A549 (cell line): Measurements from ENCODE around the gene ADRB1. TPM values are rescaled to one million over a fixed set of nuclear protein-coding genes. Genes with fewer than 3 reads are reported as not detected.

Experiments used
- ATAC-seq, 2 experiments: fragments of 200-7000 bp in 1 of 2; fragments of >200 bp in 1 of 2; cut with Nextera tagmentation in 1 of 2; cut with Tn5 transposase in 1 of 2; 3 replicates each; pipeline versions ENCODE4 v1.8.0 to v1.9.1; 2018 to 2020; ENCODE audit warnings: mild to moderate bottlenecking in 1 of 2, moderate library complexity in 1 of 2
- CTCF ChIA-PET: fragments of 300-600 bp; sonication (Branson Sonifier 250); formaldehyde crosslinking; extraction: SDS; loops from one replicate; lab custom pipeline; 2021; ENCODE audit warnings: antibody characterized with exemption, inconsistent platforms; lab: Yijun Ruan, JAX
- POLR2A ChIA-PET: fragments of 350-600 bp; formaldehyde crosslinking; extraction: SDS; loops from one replicate; lab custom pipeline; 2021; ENCODE audit warnings: antibody characterized with exemption, inconsistent platforms; lab: Yijun Ruan, JAX
- DNase-seq, 2 experiments: peaks; one replicate each; pipeline versions ENCODE4 v3.0.0 to v3.0.0-alpha.2; 2011 to 2016; ENCODE audit warnings: low read depth in 1 of 2, low spot score in 1 of 2
- FAIRE-seq: peaks from 2 replicates; lab custom pipeline; 2011; peaks lifted over from hg19 to GRCh38; lab: Jason Lieb, UNC
- H3K27ac ChIP-seq, 2 experiments: fragments of >200 bp; sonication (Bioruptor Twin); formaldehyde crosslinking; 3 replicates each; pipeline ENCODE4 v1.5.1; 2016 to 2017
- H3K4me1 ChIP-seq: fragments of >200 bp; sonication (Bioruptor Twin); formaldehyde crosslinking; 3 replicates; pipeline ENCODE4 v1.6.1; 2016
- H3K4me2 ChIP-seq: fragments of >200 bp; sonication (Bioruptor Twin); formaldehyde crosslinking; 3 replicates; pipeline ENCODE4 v1.6.1; 2016
- H3K4me3 ChIP-seq: fragments of >200 bp; sonication (Bioruptor Twin); formaldehyde crosslinking; 3 replicates; pipeline ENCODE4 v1.5.1; 2016
- H3K9me3 ChIP-seq: fragments of >200 bp; sonication (Bioruptor Twin); formaldehyde crosslinking; 3 replicates; pipeline ENCODE4 v1.6.1; 2016
- ATOH8 ChIP-seq: fragments of 250-450 bp; sonication (Bioruptor Pico); IDR thresholded peaks from 2 replicates; pipeline ENCODE4 v1.5.0; 2020; ENCODE audit warnings: low read depth, mild to moderate bottlenecking, moderate library complexity
- CBX2 ChIP-seq: fragments of 200-600 bp; sonication (generic); IDR thresholded peaks from 2 replicates; pipeline ENCODE4 v1.6.1; 2016; ENCODE audit warnings: low read depth, mild to moderate bottlenecking, borderline replicate concordance
- CHD4 ChIP-seq: fragments of 200-600 bp; sonication (generic); IDR thresholded peaks from 2 replicates; pipeline ENCODE4 v1.6.1; 2016; ENCODE audit warnings: antibody characterized with exemption, mild to moderate bottlenecking, borderline replicate concordance
- ELK1 ChIP-seq: fragments of 150-350 bp; IDR thresholded peaks from 2 replicates; pipeline ENCODE4 v1.6.1; 2014; ENCODE audit warnings: low read depth, mild to moderate bottlenecking, low read length
- ESRRA ChIP-seq: fragments of 150-350 bp; IDR thresholded peaks from 2 replicates; pipeline ENCODE4 v1.6.1; 2014; ENCODE audit warnings: mild to moderate bottlenecking, low read length, borderline replicate concordance
- FOSB ChIP-seq: fragments of 250-450 bp; sonication (Bioruptor Pico); IDR thresholded peaks from 2 replicates; pipeline ENCODE4 v1.5.0; 2020; ENCODE audit warnings: mild to moderate bottlenecking, moderate library complexity
- FOSL2 ChIP-seq, 2 experiments: fragments of 450-650 bp in 1 of 2; fragments of >200 bp in 1 of 2; sonication (Bioruptor Twin) in 1 of 2; formaldehyde crosslinking; IDR thresholded peaks; 2 replicates each; pipeline versions ENCODE4 v1.5.0 to v1.6.1; 2016 to 2020; ENCODE audit warnings: mild to moderate bottlenecking in 1 of 2, moderate library complexity in 1 of 2
- GATA3 ChIP-seq: IDR thresholded peaks from 2 replicates; pipeline ENCODE4 v1.6.1; 2012; ENCODE audit warnings: borderline replicate concordance
- HES2 ChIP-seq: fragments of >200 bp; sonication (Bioruptor Twin); formaldehyde crosslinking; IDR thresholded peaks from 2 replicates; pipeline ENCODE4 v1.6.1; 2016
- KDM5A ChIP-seq: fragments of 200-600 bp; sonication (generic); IDR thresholded peaks from 2 replicates; pipeline ENCODE4 v1.6.1; 2016; ENCODE audit warnings: antibody characterized with exemption, mild to moderate bottlenecking
- MYC ChIP-seq: IDR thresholded peaks from 2 replicates; pipeline ENCODE4 v1.6.1; 2012; ENCODE audit warnings: mild to moderate bottlenecking, inconsistent platforms, low read length, improper control_type of control experiment, borderline replicate concordance
- NFE2L2 ChIP-seq: fragments of 150-350 bp; conservative IDR thresholded peaks from 2 replicates; pipeline ENCODE4 v1.6.1; 2014; ENCODE audit warnings: low read length
- NPAS2 ChIP-seq: fragments of 250-450 bp; sonication (Bioruptor Pico); IDR thresholded peaks from 2 replicates; pipeline ENCODE4 v1.8.0; 2022; ENCODE audit warnings: mild to moderate bottlenecking, moderate library complexity, borderline replicate concordance
- RARB ChIP-seq: fragments of 250-450 bp; sonication (Bioruptor Pico); IDR thresholded peaks from 2 replicates; pipeline ENCODE4 v1.8.0; 2021; ENCODE audit warnings: mild to moderate bottlenecking, moderate library complexity
- REST ChIP-seq: fragments of 200-600 bp; sonication (generic); IDR thresholded peaks from 2 replicates; pipeline ENCODE4 v1.6.1; 2016; ENCODE audit warnings: antibody characterized with exemption, mild to moderate bottlenecking, moderate library complexity
- USF2 ChIP-seq: fragments of 450-650 bp; IDR thresholded peaks from 2 replicates; pipeline ENCODE4 v1.6.1; 2014; ENCODE audit warnings: antibody characterized with exemption
- ZNF302 ChIP-seq: fragments of 250-450 bp; sonication (Bioruptor Pico); IDR thresholded peaks from 2 replicates; pipeline ENCODE4 v1.9.0; 2021; ENCODE audit warnings: inconsistent platforms, mild to moderate bottlenecking, moderate library complexity
- WGBS: methylation state at CpG from one replicate; pipeline ENCODE4 v1.1.6; 2017; ENCODE audit errors: missing lambda C conversion rate; 5-methylcytosine and 5-hydroxymethylcytosine counted together
- polyA plus RNA-seq, 4 experiments: library from polyadenylated mRNA; depleted of rRNA in 3 of 4; stranded (reverse); fragments of >200 nt; fragmentation: RNase III in 1 of 4; extraction: RNeasy Plus Mini Kit Qiagen cat#74134 plus additional on column Dnase treatment in 1 of 4; gene quantifications; 2 replicates in 3 of 4; 3 replicates in 1 of 4; pipeline ENCODE4 v1.2.3, GENCODE V29; 2011 to 2017

ADRB1 gene
- polyA plus RNA-seq, 2 of the 4 experiments (the other 2 are of a cell fraction) = 0.58 to 0.75 TPM

- no peaks in the 10 kb centered on the region for H3K4me1 ChIP-seq
- CTCF ChIA-PET = interaction anchor here (0.7 to 1.0 kb wide), 2 partner anchors 12 to 23 kb away, joined by 3 to 5 read pairs; no protein-coding TSS in a partner anchor
- no peak for TF ChIP-seq RARB (CRISPR knock-in tag)
- no peak for TF ChIP-seq FOSL2 (IDR thresholded peaks at IDR 0.05)
- peak; percentile 22; the same call in 1 of the 2 replicates for TF ChIP-seq FOSL2 (CRISPR knock-in tag; IDR thresholded peaks at IDR 0.05)
- TF ChIP-seq, all 56 proteins: peak for 1
- no peak for ATAC-seq
- Histone ChIP-seq H3K27ac (no peak overlapping the region), H3K4me3 (no peak overlapping the region), H3K9me3 (no peaks in the 10 kb centered on the region), H3K4me2 (no peak overlapping the region)
- WGBS = 74% methylated on average over 9 of the region's 9 CpGs
- FAIRE-seq = no peak
- DNase-seq = no peak
- POLR2A ChIA-PET = no interaction called here
Observed at GRCh38 chr10:114003161-114003941, 40.3 kb upstream of the ADRB1 start.

GRCh38 chr10:114009281-114009996, 34.2 kb upstream of the ADRB1 start:
- Histone ChIP-seq H3K4me3 (no peak overlapping the region), H3K4me1 (peaks cover 7% of the 10 kb centered on the region; the same call in 1 of the 3 replicates), H3K27ac (no peak overlapping the region), H3K9me3 (no peaks in the 10 kb centered on the region), H3K4me2 (no peak overlapping the region)
- CTCF ChIA-PET = interaction anchor here (0.8 kb wide), 1 partner anchor 9 kb away, joined by 3 read pairs; no protein-coding TSS in a partner anchor
- DNase-seq = peak in 1 of 2 experiments; percentile 7
- no peak for FAIRE-seq
- POLR2A ChIA-PET = no interaction called here
- WGBS = 55% methylated on average over 5 of the region's 5 CpGs
- no peak for TF ChIP-seq MYC
- TF ChIP-seq NFE2L2 = no peak
- no peak for TF ChIP-seq USF2
- TF ChIP-seq GATA3 = no peak
- TF ChIP-seq REST = no peak
- TF ChIP-seq HES2 = no peak
- no peak for TF ChIP-seq ZNF302 (CRISPR knock-in tag)
- TF ChIP-seq ELK1 = no peak
- no peak for TF ChIP-seq ESRRA
- TF ChIP-seq ATOH8 (CRISPR knock-in tag) = no peak
- no peak for TF ChIP-seq CBX2
- no peak for TF ChIP-seq FOSB
- TF ChIP-seq CHD4 = no peak
- TF ChIP-seq NPAS2 (CRISPR knock-in tag) = no peak
- TF ChIP-seq KDM5A = no peak
- no peak for ATAC-seq
